GM18505 (cell line): ENCODE measurements around the gene ACAP2.
A peak's percentile ranks its signal among the peaks of the same experiment; 100 is the strongest.

Source experiments
- ATAC-seq: cut with Tn5 transposase; IDR thresholded peaks from one replicate; pipeline ENCODE4 v1.9.1; 2021; ENCODE audit not compliant: unreplicated experiment
- POLR2A ChIP-seq: IDR thresholded peaks from 4 replicates; pipeline ENCODE4 v1.6.1; 2011; ENCODE audit warnings: borderline replicate concordance; ENCODE audit not compliant: insufficient read depth, insufficient read length; ENCODE audit errors: extremely low read depth

ACAP2 gene

GRCh38 chr3:195271410-195272243 lies 171.2 kb downstream of the ACAP2 start:
- TF ChIP-seq POLR2A = no peak
- peak; percentile 60 for ATAC-seq

- ATAC-seq = peak; percentile 71
- peak; percentile 70 for TF ChIP-seq POLR2A
Observed at GRCh38 chr3:195270817-195271409, 171.9 kb downstream of the ACAP2 start, which contains the start of gene XXYLT1. TSS of gene XXYLT1 (minus strand) at chr3:195271159. CDS start at chr3:195271058, 101 bp downstream.

GRCh38 chr3:195270079-195270816 lies 172.6 kb downstream of the ACAP2 start:
- TF ChIP-seq POLR2A = no peak
- ATAC-seq = peak; percentile 25

- no peak for TF ChIP-seq POLR2A
- no peak for ATAC-seq
Observed at GRCh38 chr3:195269375-195270078, 173.3 kb downstream of the ACAP2 start.

GRCh38 chr3:195268576-195269309 lies 174.1 kb downstream of the ACAP2 start:
- no peak for ATAC-seq
- TF ChIP-seq POLR2A = no peak

- no peak for ATAC-seq
- TF ChIP-seq POLR2A = no peak
Observed at GRCh38 chr3:195267096-195267495, 175.7 kb downstream of the ACAP2 start.

- no peak for TF ChIP-seq POLR2A
- ATAC-seq = no peak
Observed at GRCh38 chr3:195266428-195266827, 176.4 kb downstream of the ACAP2 start.

- no peak for TF ChIP-seq POLR2A
- ATAC-seq = no peak
Observed at GRCh38 chr3:195265363-195265976, 177.3 kb downstream of the ACAP2 start.

- TF ChIP-seq POLR2A = no peak
- no peak for ATAC-seq
Observed at GRCh38 chr3:195263925-195264600, 178.8 kb downstream of the ACAP2 start.

- TF ChIP-seq POLR2A = no peak
- ATAC-seq = no peak
Observed at GRCh38 chr3:195263193-195263924, 179.5 kb downstream of the ACAP2 start.

- no peak for TF ChIP-seq POLR2A
- no peak for ATAC-seq
Observed at GRCh38 chr3:195261925-195262324, 180.9 kb downstream of the ACAP2 start.
